Epithelial cell of proximal tubule (primary cell): ENCODE results near the gene PDZRN4. TPM values are rescaled to one million over a fixed set of nuclear protein-coding genes. Genes with fewer than 3 reads are reported as not detected.

Source experiments
- DNase-seq: peaks from one replicate; pipeline ENCODE4 v3.0.0-alpha.2; 2011; ENCODE audit warnings: low read depth
- H3K4me3 ChIP-seq: 2 replicates; pipeline ENCODE4 v1.5.1; 2011; ENCODE audit warnings: low read depth, mild to moderate bottlenecking, low read length
- total RNA-seq: library from RNA; depleted of rRNA; stranded (reverse); fragments of >200 nt; gene quantifications from 2 replicates; pipeline ENCODE4 v1.2.3, GENCODE V29; 2015
- TF ChIP-seq, protein P1 (sequence below): conservative IDR thresholded peaks from 2 replicates; pipeline ENCODE4 v1.5.1; 2012; ENCODE audit warnings: low read depth, mild to moderate bottlenecking, low read length

Gene PDZRN4
- total RNA-seq, 1 donor from 2014 or later, result not detected

- peak; percentile 69 for DNase-seq
- H3K4me3 ChIP-seq, result no peak overlapping the region
- TF ChIP-seq, protein P1, sequence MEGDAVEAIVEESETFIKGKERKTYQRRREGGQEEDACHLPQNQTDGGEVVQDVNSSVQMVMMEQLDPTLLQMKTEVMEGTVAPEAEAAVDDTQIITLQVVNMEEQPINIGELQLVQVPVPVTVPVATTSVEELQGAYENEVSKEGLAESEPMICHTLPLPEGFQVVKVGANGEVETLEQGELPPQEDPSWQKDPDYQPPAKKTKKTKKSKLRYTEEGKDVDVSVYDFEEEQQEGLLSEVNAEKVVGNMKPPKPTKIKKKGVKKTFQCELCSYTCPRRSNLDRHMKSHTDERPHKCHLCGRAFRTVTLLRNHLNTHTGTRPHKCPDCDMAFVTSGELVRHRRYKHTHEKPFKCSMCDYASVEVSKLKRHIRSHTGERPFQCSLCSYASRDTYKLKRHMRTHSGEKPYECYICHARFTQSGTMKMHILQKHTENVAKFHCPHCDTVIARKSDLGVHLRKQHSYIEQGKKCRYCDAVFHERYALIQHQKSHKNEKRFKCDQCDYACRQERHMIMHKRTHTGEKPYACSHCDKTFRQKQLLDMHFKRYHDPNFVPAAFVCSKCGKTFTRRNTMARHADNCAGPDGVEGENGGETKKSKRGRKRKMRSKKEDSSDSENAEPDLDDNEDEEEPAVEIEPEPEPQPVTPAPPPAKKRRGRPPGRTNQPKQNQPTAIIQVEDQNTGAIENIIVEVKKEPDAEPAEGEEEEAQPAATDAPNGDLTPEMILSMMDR, result no peak
Observed at GRCh38 chr12:41509271-41510055, 321.3 kb downstream of the PDZRN4 start.

DNA sequence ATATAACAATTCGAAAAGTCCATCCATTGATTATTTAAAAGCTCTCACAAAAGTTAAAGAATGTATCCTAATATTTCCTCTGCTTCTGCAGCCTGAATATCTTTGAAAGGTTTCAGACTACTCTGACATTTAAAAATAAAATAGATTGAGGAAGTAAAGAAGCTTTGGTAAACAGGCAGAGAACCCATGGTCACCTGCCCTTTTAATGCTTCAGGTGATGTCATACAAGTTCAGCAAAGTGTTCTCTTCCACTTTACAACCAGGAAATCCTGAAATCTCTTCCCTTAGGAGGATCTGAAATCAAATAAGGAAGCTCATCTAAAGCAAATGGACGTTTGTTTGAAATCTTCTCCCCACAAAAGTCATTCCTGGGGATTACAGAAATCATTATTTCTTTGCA, 322.4 kb downstream of the PDZRN4 start:
- DNase-seq, result no peak
- H3K4me3 ChIP-seq, result no peak overlapping the region
- TF ChIP-seq, protein P1, result no peak

GRCh38 chr12:41511247-41511646, 323.1 kb downstream of the PDZRN4 start:
- DNase-seq, result no peak
- H3K4me3 ChIP-seq, result no peak overlapping the region
- TF ChIP-seq, protein P1, result no peak

GRCh38 chr12:41512497-41512896, 324.4 kb downstream of the PDZRN4 start:
- no peak for DNase-seq
- TF ChIP-seq, protein P1, result no peak
- no peak overlapping the region for H3K4me3 ChIP-seq

GRCh38 chr12:41514021-41514777, 326.1 kb downstream of the PDZRN4 start:
- no peak overlapping the region for H3K4me3 ChIP-seq
- TF ChIP-seq, protein P1, result no peak
- no peak for DNase-seq

GRCh38 chr12:41514907-41515306, 326.8 kb downstream of the PDZRN4 start:
- H3K4me3 ChIP-seq, result no peak overlapping the region
- TF ChIP-seq, protein P1, result peak; percentile 40
- no peak for DNase-seq
